ENCODE results near the gene SPRED1. TPM values are rescaled to one million over a fixed set of nuclear protein-coding genes. Genes with fewer than 3 reads are reported as not detected.

SPRED1 gene
- total RNA-seq, 1 donor from 2014 or later, result 29.8 TPM

- H3K27me3 Mint-ChIP-seq (ENCODE audit: low read depth), result no peaks in the 10 kb centered on the region
- H3K27ac Mint-ChIP-seq (ENCODE audit: unreplicated experiment), result no peak overlapping the region
- no peak for DNase-seq (ENCODE audit: low spot score)
Measured at GRCh38 chr15:38281031-38281430, 28.4 kb downstream of the SPRED1 start.

GRCh38 chr15:38283010-38283409 lies 30.4 kb downstream of the SPRED1 start:
- Mint-ChIP-seq H3K27ac (ENCODE audit: unreplicated experiment) (peak overlapping the region; percentile 76), H3K9me3 (ENCODE audit: low read depth) (no peaks in the 10 kb centered on the region), H3K4me3 (ENCODE audit: unreplicated experiment) (no peak overlapping the region), H3K27me3 (ENCODE audit: low read depth) (no peaks in the 10 kb centered on the region), H3K4me1 (ENCODE audit: low read depth) (peaks cover 24% of the 10 kb centered on the region), H3K36me3 (ENCODE audit: low read depth) (no peaks in the 10 kb centered on the region)
- DNase-seq (ENCODE audit: low spot score), result no peak
- no peak for TF ChIP-seq CTCF (IDR thresholded peaks at IDR 0.05)

More at GRCh38 chr15:38281031-38281430, 28.4 kb downstream of the SPRED1 start:
- Mint-ChIP-seq H3K4me1 (ENCODE audit: low read depth) (peaks cover 36% of the 10 kb centered on the region), H3K4me3 (ENCODE audit: unreplicated experiment) (no peak overlapping the region), H3K9me3 (ENCODE audit: low read depth) (no peaks in the 10 kb centered on the region), H3K36me3 (ENCODE audit: low read depth) (no peaks in the 10 kb centered on the region)
- no peak for TF ChIP-seq CTCF (IDR thresholded peaks at IDR 0.05)

GRCh38 chr15:38285456-38285855 lies 32.8 kb downstream of the SPRED1 start:
- peaks cover 26% of the 10 kb centered on the region for H3K4me1 Mint-ChIP-seq (ENCODE audit: low read depth)
- no peaks in the 10 kb centered on the region for H3K27me3 Mint-ChIP-seq (ENCODE audit: low read depth)
- H3K4me3 Mint-ChIP-seq (ENCODE audit: unreplicated experiment), result no peak overlapping the region
- H3K9me3 Mint-ChIP-seq (ENCODE audit: low read depth), result peaks cover 7% of the 10 kb centered on the region
- no peak overlapping the region for H3K27ac Mint-ChIP-seq (ENCODE audit: unreplicated experiment)
- no peak for DNase-seq (ENCODE audit: low spot score)
- peaks cover 4% of the 10 kb centered on the region for H3K36me3 Mint-ChIP-seq (ENCODE audit: low read depth)
- no peak for TF ChIP-seq CTCF (IDR thresholded peaks at IDR 0.05)

- DNase-seq (ENCODE audit: low spot score), result no peak
- no peak overlapping the region for H3K27ac Mint-ChIP-seq (ENCODE audit: unreplicated experiment)
- peaks cover 14% of the 10 kb centered on the region for H3K36me3 Mint-ChIP-seq (ENCODE audit: low read depth)
- H3K27me3 Mint-ChIP-seq (ENCODE audit: low read depth), result no peaks in the 10 kb centered on the region
- no peak overlapping the region for H3K4me3 Mint-ChIP-seq (ENCODE audit: unreplicated experiment)
- TF ChIP-seq CTCF (IDR thresholded peaks at IDR 0.05), result no peak
- H3K4me1 Mint-ChIP-seq (ENCODE audit: low read depth), result peaks cover 26% of the 10 kb centered on the region
- H3K9me3 Mint-ChIP-seq (ENCODE audit: low read depth), result peaks cover 10% of the 10 kb centered on the region
Measured at GRCh38 chr15:38294126-38294525, 41.5 kb downstream of the SPRED1 start.

DNA sequence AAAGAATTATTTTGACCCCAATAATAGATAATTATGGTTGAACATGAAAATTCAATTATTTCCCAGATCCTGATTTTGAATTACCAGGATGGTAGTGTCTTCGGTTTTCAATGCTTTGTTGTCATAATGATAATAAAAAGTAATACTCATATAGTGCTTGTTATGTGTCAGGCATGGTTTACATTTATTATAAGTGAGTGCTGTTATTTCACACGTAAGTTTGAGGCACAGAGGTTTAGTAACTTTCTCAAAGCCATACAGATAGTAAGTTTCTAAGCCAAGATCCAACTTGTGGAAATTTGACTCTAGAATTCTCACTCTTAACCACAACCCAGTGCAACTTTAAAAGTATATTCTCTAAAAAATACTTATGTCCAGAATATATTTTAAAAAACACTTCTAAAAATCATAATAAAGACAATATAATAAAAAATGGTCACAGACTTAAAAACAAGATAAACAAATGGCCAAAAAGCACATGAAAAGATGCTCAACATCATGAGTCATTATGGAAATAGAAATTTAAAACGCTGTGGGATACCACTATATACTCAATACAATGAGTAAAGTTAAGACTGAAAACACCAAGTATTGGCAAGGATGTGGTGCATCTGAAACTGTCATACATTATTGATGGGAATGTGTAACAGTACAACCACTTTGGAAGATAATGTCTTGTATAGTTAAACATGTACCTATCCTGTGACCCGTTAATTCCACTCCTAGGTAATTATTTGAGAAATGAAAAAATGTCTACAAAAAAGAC lies 45.2 kb downstream of the SPRED1 start:
- H3K9me3 Mint-ChIP-seq (ENCODE audit: low read depth), result no peaks in the 10 kb centered on the region
- TF ChIP-seq CTCF (IDR thresholded peaks at IDR 0.05), result no peak
- peaks cover 4% of the 10 kb centered on the region for H3K36me3 Mint-ChIP-seq (ENCODE audit: low read depth)
- H3K27me3 Mint-ChIP-seq (ENCODE audit: low read depth), result no peaks in the 10 kb centered on the region
- no peak overlapping the region for H3K27ac Mint-ChIP-seq (ENCODE audit: unreplicated experiment)
- peaks cover 35% of the 10 kb centered on the region for H3K4me1 Mint-ChIP-seq (ENCODE audit: low read depth)
- H3K4me3 Mint-ChIP-seq (ENCODE audit: unreplicated experiment), result no peak overlapping the region
- no peak for DNase-seq (ENCODE audit: low spot score)

Measured in chondrocyte (in vitro differentiated cells).